HG02623 (cell line): Measurements from ENCODE around the gene DIPK1A.
A peak's percentile ranks its signal among the peaks of the same experiment; 100 is the strongest.

Experiments used
- ATAC-seq: cut with Tn5 transposase; IDR thresholded peaks from one replicate; pipeline ENCODE4 v1.9.1; 2021; ENCODE audit warnings: moderate library complexity; ENCODE audit not compliant: unreplicated experiment

DIPK1A gene

GRCh38 chr1:92843429-92844352 lies 117.6 kb downstream of the DIPK1A start:
- no peak for ATAC-seq

DNA sequence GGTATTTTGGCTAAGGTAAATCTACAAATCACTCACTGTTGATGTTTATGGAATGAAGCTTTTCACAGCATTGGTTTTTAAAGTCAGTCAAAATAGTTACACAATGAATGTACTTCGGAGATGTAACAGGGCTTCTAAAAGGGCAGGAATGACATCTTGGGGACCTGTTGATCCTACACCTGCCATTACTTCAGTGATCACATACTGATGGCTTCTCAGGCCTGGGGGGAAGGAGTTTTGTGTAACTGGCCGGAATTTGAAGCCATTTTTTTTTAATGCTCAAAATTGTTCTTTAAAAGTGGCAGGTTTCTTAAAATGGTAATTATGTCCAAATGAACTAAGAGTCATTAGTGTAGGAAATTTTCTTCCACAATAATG lies 118.2 kb downstream of the DIPK1A start:
- no peak for ATAC-seq

- no peak for ATAC-seq
Measured at GRCh38 chr1:92842082-92843045, 118.9 kb downstream of the DIPK1A start.

DNA sequence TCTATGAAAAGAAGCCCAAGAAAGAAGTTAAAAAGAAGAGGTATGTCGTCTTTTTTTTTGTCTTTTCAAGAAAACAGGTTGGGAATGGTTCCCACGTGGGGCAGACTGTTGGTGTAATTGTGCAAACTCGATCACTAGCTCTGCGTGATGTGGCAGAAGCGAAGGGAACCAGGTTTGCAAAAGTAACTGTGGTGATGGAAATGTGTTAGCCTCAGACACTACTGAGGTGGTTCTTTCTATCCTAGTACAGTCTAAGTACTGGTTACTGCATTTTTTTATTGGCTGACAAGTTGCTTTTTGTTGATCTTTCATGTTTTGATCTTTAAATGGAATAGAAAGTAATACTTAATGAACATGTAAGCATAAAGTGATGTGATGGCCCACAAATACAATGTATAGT lies 120.7 kb downstream of the DIPK1A start:
- no peak for ATAC-seq

DNA sequence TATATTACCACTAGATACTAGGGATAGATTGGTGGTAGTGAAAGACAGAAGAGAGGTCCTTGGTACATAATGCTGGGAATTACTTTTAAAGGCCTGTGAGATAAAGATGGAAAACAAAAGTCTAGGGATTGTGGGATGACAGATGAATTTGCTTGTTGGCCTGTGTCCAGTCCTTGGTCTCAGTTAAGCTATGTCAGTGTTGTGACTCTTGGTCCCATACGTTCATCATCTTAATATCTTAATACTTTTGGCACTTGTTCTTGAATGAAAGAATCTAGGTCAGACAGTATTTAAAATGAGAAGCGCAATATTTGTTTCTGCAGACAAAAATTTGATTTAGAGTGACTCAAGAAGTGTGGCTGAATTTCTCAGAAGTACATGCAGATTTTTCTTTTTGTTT lies 121.8 kb downstream of the DIPK1A start:
- ATAC-seq = no peak

GRCh38 chr1:92838519-92838918 lies 122.7 kb downstream of the DIPK1A start:
- ATAC-seq = no peak

GRCh38 chr1:92837062-92837461 lies 124.2 kb downstream of the DIPK1A start:
- ATAC-seq = no peak

GRCh38 chr1:92834617-92835016 lies 126.6 kb downstream of the DIPK1A start:
- ATAC-seq = no peak

- ATAC-seq = no peak
Measured at GRCh38 chr1:92833840-92834239, 127.4 kb downstream of the DIPK1A start.

DNA sequence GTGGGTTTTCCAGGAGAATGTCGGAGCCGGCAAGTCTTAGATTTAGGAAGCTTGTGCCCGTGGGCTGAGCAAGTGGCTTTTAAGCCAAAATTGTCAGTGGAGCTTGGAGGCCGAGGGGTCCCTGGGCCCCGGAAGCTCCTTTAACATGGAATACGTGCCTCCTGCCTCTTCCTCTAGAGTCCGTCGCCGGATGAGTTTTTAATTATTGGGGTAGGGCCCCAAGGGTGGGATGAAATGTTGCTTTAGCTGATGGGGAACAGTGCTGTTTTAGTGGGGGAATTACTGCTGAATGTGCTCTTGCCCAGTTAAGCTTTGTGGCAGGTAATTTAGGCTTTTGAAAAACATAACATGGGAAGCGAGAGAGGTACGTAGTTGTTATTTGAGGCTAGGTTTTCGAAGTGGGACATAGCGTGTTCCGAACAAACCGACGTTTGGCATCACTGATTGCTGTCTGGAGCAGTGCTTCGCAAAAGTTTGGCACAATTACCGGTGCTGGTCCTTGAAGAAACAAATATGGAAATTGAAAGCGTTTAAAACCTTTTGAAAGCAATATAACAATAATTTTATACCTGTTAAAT lies 128.6 kb downstream of the DIPK1A start:
- ATAC-seq = no peak

- peak; percentile 89 for ATAC-seq
Measured at GRCh38 chr1:92831762-92832536, 129.3 kb downstream of the DIPK1A start, which contains the start of gene RPL5. Gene RPL5 (plus strand): TSS chr1:92832040. CDS start chr1:92832115, 75 bp downstream.

GRCh38 chr1:92831368-92831761 lies 129.9 kb downstream of the DIPK1A start:
- no peak for ATAC-seq

DNA sequence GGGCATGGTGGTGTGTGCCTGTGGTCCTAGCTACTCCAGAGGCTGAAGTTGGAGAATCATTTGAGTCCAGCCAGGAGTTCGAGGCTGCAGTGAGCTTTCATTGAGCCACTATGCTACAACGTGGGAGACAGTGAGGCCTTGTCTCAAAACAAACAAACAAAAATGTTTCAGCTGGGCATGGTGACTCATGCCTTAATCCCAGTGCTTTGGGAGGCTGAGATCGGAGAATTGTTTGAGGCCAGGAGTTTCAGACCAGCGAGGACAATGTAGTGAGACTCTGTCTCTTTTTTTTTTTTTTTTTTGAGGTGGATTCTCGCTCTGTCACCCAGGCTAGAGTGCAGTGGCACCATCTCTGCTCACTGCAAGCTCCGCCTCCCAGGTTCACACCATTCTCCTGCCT lies 134.5 kb downstream of the DIPK1A start:
- no peak for ATAC-seq

GRCh38 chr1:92822879-92823278 lies 138.4 kb downstream of the DIPK1A start:
- no peak for ATAC-seq

DNA sequence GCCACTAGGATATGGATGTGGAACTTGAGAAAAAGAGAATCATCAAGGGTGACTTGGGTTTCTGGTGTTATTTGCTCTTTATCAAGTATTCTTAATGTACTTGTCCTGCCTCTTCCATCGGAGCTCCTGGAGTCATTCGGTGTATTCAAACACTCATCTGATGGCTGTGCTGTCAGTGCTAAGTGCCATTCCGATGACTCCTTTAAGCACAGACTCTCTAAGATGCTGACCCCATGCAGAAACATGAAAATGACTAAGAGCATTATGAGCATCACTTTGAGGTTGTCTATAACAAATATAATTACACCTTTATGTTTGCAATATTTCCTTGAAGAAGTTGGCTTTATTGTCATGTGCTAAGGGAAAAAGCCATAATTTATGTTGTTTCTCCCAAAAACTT lies 140.7 kb downstream of the DIPK1A start:
- no peak for ATAC-seq

DNA sequence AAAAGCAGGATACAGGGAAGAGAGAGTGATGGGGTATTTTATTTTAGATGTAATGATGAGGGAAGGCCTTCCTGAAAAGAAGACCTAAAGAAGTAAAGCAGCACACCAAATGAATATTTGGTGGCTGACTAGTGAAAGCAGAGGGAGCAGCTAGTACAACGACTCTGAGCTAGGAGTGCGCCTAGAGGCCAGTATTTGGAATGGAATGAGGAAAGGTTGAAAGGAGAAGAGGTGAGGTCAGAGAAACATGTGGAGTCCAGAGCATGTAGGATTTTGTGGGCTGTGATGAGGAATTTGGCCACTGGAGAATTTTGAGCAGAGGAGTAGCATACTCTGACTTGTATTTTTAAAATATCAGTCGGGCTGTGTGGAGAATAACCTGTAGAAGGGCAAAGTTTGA lies 141.2 kb downstream of the DIPK1A start:
- ATAC-seq = no peak

DNA sequence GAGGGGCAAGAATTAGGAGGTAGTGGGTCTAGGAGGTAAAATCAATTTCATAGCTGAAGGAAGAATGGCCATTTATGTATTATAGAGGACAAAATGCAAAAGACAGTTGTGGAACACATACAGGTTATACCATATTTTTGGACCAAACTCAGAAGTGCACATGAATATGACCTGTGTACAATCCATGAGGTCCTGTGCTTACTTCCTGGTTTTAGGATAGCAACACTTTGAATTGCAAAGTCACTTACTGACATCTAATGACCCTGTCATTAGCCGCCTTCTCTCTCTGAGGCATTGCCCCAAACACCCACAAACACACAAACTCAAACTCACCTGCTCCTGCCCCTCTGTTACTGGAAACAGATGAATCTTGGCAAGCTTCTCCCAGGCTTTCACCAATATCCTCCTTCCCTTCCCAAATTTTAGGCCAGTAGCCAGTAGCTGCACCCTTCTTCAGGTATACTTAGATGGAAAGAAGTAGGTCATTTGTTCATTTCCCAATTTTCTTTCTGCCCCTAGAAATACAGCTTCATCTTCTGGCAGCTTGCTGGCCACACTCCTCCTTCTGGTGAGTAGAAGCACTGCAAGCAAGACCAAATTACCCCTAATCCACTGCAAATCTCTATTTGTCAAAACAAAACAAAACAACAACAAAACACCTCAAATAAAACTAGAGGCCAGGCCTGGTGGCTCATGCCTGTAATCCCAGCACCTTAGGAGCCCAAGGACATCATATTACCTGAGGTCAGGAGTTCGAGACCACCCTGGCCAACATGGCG lies 143.1 kb downstream of the DIPK1A start:
- ATAC-seq = peak; percentile 63

DNA sequence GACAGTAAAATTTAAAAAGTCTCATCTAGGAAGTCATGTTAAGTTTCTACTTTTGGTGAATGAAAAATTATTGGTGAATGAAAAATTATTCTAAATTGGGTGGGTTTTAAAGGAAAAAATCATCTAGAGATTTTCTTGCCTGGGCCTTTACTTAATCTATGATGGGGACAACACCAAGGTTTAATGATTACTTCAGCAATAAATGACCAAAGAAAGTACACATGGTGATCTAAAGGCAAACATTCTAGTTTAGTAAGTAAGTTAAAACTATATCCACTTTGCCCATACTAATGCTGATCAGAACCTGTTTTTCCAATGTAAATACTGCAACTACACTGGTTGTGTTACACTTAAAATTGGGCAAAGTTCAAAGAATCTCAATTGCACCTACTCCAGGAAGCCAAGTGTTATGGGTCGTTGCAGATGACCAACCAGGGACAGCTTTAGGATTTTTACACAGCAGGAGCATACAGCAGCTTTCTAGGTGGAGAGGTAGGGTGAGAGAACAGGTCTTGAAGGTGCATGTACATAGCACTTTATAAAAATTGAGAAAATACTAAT lies 144.0 kb downstream of the DIPK1A start:
- no peak for ATAC-seq

DNA sequence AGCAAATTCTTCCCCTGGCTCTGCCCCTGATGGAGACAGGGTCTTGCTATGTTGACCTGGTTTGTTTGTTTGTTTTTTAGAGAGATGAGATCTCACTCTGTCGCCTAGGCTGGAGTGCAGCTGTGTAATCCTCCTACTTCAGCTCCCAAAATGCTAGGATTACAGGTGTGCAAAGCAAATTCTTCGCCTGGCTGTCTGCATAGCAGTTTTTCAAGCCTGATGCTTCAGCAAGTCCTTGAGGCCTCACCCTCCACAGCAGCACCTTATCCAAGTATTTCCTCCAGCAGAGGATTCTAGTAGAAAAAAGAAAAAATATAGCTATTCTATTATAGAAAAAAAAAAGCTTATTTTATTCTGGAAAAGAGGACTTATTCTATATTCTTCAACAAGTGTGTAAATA lies 144.5 kb downstream of the DIPK1A start:
- ATAC-seq = no peak
